Fibroblast of skin of back (primary cell): ENCODE results near the gene DCTPP1.

ENCODE experiments used
- DNase-seq: peaks from one replicate; pipeline ENCODE4 v3.0.0-alpha.2; 2013

DCTPP1 gene

GRCh38 chr16:30447512-30448226, 17.8 kb upstream of the DCTPP1 start:
- DNase-seq, result no peak

GRCh38 chr16:30446203-30446595, 16.4 kb upstream of the DCTPP1 start:
- no peak for DNase-seq

GRCh38 chr16:30445408-30446202, 15.8 kb upstream of the DCTPP1 start, which contains the start of gene SEPHS2:
TSS of gene SEPHS2 (minus strand) at chr16:30445874. CDS start at chr16:30445727, 147 bp downstream.
- DNase-seq, result peak; percentile 98

GRCh38 chr16:30445149-30445407, 15.2 kb upstream of the DCTPP1 start:
- DNase-seq, result no peak

GRCh38 chr16:30444231-30445148, 14.7 kb upstream of the DCTPP1 start:
- DNase-seq, result no peak

GRCh38 chr16:30443631-30444030, 13.8 kb upstream of the DCTPP1 start:
- no peak for DNase-seq

GRCh38 chr16:30439720-30440348, 10.0 kb upstream of the DCTPP1 start:
- no peak for DNase-seq

GRCh38 chr16:30438835-30439234, 9.0 kb upstream of the DCTPP1 start:
- DNase-seq, result no peak

GRCh38 chr16:30437511-30438046, 7.7 kb upstream of the DCTPP1 start:
- DNase-seq, result no peak

GRCh38 chr16:30434852-30435251, 5.0 kb upstream of the DCTPP1 start:
- no peak for DNase-seq

- no peak for DNase-seq
These were observed 669 bp upstream of the DCTPP1 start for GRCh38 chr16:30430428-30430970.

- no peak for DNase-seq
These were observed 482 bp downstream of the DCTPP1 start for GRCh38 chr16:30429418-30429677.

GRCh38 chr16:30428055-30428454, 1.8 kb downstream of the DCTPP1 start:
- no peak for DNase-seq

GRCh38 chr16:30421010-30421409, 8.8 kb downstream of the DCTPP1 start:
- no peak for DNase-seq

- DNase-seq, result no peak
These were observed 11.3 kb downstream of the DCTPP1 start for GRCh38 chr16:30418350-30419181.

- peak; percentile 85 for DNase-seq
These were observed 12.1 kb downstream of the DCTPP1 start for GRCh38 chr16:30417529-30418349.

GRCh38 chr16:30416624-30417528, 13.0 kb downstream of the DCTPP1 start:
- DNase-seq, result no peak

- DNase-seq, result no peak
These were observed 13.7 kb downstream of the DCTPP1 start for GRCh38 chr16:30416047-30416603.

GRCh38 chr16:30414159-30414558, 15.7 kb downstream of the DCTPP1 start:
- no peak for DNase-seq
